ENCODE measurements around the gene NFAM1.
A peak's percentile ranks its signal among the peaks of the same experiment; 100 is the strongest.

NFAM1 gene

DNA sequence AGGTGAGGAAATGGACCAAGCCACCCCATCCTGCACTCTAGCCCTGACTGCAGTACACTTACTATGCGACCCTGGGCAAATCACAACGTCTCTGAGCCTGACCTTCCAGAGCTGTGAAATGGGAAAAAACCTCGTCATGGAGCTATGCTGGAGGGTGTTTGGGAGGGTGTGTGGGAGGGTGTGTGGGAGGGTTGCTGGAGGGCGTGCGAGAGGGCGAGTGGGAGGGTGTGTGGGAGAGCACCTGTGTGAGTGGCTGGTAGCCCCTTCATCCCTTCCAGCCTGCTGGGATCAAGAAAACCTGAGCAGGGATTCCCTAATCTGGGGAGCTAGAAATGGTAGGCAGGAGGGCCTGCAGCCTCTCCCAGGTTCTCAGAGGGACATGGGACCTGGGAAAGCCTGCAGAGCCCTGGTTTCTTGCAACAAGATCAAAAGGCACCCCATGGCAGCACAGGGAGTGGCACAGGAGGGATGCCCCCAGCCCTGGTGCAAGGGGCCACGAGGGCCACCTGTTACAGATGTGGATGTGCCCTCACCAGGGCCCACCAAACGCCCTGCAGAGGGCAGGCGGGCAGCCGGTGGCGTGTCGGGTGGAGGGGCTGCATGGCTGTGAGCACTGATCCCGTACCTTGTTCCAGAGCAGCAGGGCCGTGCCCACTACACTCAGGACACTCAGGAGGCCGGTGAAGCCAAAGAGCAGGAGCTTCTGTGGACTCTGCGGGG is 23.2 kb downstream of the NFAM1 start:
- Histone ChIP-seq H3K27ac (ENCODE audit: extremely low read depth, low read depth, low read length) (no peak overlapping the region), H3K36me3 (ENCODE audit: control insufficient read depth in 2 of 2, insufficient read depth in 1 of 2, low read length in 2 of 2) (no peaks in the 10 kb centered on the region), H3K9me3 (ENCODE audit: control insufficient read depth, insufficient read depth, low read depth, low read length) (no peaks in the 10 kb centered on the region), H3K4me1 (ENCODE audit: control insufficient read depth, insufficient read depth, low read length) (no peaks in the 10 kb centered on the region), H3K4me3 (ENCODE audit: low read depth, low read length) (no peak overlapping the region)
- ChIA-PET CTCF (interaction anchor here (0.7 to 1.2 kb wide), 2 partner anchors 9 to 35 kb away, joined by 3 to 8 read pairs; no protein-coding TSS in a partner anchor), POLR2A (no interaction called here)
- TF ChIP-seq, protein P1, sequence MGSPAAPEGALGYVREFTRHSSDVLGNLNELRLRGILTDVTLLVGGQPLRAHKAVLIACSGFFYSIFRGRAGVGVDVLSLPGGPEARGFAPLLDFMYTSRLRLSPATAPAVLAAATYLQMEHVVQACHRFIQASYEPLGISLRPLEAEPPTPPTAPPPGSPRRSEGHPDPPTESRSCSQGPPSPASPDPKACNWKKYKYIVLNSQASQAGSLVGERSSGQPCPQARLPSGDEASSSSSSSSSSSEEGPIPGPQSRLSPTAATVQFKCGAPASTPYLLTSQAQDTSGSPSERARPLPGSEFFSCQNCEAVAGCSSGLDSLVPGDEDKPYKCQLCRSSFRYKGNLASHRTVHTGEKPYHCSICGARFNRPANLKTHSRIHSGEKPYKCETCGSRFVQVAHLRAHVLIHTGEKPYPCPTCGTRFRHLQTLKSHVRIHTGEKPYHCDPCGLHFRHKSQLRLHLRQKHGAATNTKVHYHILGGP (tag by site-specific recombination; IDR thresholded peaks at IDR 0.05): no peak
- no peak for TF ChIP-seq ZNF404 (tag by site-specific recombination; IDR thresholded peaks at IDR 0.05)
- TF ChIP-seq SCRT2 (tag by site-specific recombination; IDR thresholded peaks at IDR 0.05): peak; percentile 66
- TF ChIP-seq ZNF184 (tag by site-specific recombination; IDR thresholded peaks at IDR 0.05): no peak
- peak; percentile 97 for TF ChIP-seq ZFHX2 (tag by site-specific recombination; conservative IDR thresholded peaks at IDR 0.05)
- TF ChIP-seq EGR2 (tag by site-specific recombination; IDR thresholded peaks at IDR 0.05; ENCODE audit: low read depth): peak; percentile 99

DNA sequence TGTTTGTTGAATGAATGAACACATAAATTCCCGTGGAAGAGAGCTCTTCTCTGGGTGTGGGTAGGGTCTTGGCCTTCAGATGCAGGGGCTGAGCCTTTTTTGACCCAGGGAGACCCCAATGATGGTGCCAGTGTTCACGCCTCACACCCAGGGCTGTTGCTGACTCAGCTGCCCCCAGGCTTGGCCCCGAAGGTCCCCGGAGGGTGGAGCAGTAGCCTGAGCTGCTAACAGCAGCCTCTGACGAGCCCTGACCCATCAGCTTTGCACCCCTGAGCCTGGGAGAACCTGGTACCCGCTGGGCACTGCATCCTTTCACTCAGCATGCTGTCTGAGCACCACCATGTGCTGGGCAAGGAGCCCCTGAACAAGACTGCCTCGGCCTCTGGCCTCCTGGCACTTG is 23.9 kb downstream of the NFAM1 start:
- no peak overlapping the region for H3K4me3 ChIP-seq (ENCODE audit: low read depth, low read length)
- no peaks in the 10 kb centered on the region for H3K36me3 ChIP-seq (ENCODE audit: control insufficient read depth in 2 of 2, insufficient read depth in 1 of 2, low read length in 2 of 2)
- H3K27ac ChIP-seq (ENCODE audit: extremely low read depth, low read depth, low read length): no peak overlapping the region
- CTCF ChIA-PET: interaction anchor here (1.2 kb wide), 1 partner anchor 36 kb away, joined by 8 read pairs; no protein-coding TSS in a partner anchor
- POLR2A ChIA-PET: no interaction called here
- no peaks in the 10 kb centered on the region for H3K9me3 ChIP-seq (ENCODE audit: control insufficient read depth, insufficient read depth, low read depth, low read length)
- no peaks in the 10 kb centered on the region for H3K4me1 ChIP-seq (ENCODE audit: control insufficient read depth, insufficient read depth, low read length)
- TF ChIP-seq ZSCAN16 (tag by site-specific recombination; IDR thresholded peaks at IDR 0.05) (no peak), ZNF530 (tag by site-specific recombination; IDR thresholded peaks at IDR 0.05; ENCODE audit: low read depth) (no peak), ZBTB17 (tag by site-specific recombination; IDR thresholded peaks at IDR 0.05) (no peak)
- TF ChIP-seq, protein P2, sequence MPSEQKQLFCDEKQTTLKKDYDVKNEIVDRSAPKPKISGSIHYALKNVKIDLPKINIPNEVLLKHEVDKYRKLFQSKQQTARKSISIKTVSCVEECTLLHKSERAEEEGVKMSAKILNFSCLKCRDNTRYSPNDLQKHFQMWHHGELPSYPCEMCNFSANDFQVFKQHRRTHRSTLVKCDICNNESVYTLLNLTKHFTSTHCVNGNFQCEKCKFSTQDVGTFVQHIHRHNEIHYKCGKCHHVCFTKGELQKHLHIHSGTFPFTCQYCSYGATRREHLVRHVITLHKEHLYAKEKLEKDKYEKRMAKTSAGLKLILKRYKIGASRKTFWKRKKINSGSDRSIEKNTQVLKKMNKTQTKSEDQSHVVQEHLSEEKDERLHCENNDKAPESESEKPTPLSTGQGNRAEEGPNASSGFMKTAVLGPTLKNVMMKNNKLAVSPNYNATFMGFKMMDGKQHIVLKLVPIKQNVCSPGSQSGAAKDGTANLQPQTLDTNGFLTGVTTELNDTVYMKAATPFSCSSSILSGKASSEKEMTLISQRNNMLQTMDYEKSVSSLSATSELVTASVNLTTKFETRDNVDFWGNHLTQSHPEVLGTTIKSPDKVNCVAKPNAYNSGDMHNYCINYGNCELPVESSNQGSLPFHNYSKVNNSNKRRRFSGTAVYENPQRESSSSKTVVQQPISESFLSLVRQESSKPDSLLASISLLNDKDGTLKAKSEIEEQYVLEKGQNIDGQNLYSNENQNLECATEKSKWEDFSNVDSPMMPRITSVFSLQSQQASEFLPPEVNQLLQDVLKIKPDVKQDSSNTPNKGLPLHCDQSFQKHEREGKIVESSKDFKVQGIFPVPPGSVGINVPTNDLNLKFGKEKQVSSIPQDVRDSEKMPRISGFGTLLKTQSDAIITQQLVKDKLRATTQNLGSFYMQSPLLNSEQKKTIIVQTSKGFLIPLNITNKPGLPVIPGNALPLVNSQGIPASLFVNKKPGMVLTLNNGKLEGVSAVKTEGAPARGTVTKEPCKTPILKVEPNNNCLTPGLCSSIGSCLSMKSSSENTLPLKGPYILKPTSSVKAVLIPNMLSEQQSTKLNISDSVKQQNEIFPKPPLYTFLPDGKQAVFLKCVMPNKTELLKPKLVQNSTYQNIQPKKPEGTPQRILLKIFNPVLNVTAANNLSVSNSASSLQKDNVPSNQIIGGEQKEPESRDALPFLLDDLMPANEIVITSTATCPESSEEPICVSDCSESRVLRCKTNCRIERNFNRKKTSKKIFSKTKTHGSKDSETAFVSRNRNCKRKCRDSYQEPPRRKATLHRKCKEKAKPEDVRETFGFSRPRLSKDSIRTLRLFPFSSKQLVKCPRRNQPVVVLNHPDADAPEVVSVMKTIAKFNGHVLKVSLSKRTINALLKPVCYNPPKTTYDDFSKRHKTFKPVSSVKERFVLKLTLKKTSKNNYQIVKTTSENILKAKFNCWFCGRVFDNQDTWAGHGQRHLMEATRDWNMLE (tag by site-specific recombination; conservative IDR thresholded peaks at IDR 0.05; ENCODE audit: low read depth): no peak

DNA sequence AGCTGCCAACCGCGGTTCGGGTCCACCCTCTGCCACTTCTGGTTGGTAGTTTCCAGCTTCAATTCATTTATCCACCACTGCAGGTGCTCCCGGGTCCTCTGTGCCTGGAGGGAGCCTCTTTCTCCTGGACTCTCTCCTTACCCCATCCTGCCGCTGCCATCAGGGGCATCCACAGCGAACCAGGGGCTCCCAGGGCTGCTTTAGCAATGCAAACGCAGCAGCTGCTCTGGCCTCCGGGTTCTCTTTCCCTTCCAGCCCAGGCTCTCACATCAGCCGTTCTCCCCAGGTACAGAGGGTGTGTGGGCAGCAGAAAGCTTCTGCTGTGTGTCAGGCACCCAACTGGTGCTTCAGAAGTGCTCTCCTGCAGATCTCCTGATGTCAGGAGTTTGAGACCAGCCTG is 27.9 kb downstream of the NFAM1 start:
- ChIA-PET CTCF (interaction anchor here (0.6 kb wide), 1 partner anchor 466 kb away, joined by 3 read pairs; no protein-coding TSS in a partner anchor), POLR2A (interaction anchor here (0.7 kb wide), 1 partner anchor 97 kb away, joined by 5 read pairs; no protein-coding TSS in a partner anchor)
- Histone ChIP-seq H3K4me1 (ENCODE audit: control insufficient read depth, insufficient read depth, low read length) (0 out of 2 replicates have a peak, but pooled peaks cover 3% of the 10 kb centered on the region), H3K4me3 (ENCODE audit: low read depth, low read length) (no peak overlapping the region), H3K27ac (ENCODE audit: extremely low read depth, low read depth, low read length) (no peak overlapping the region), H3K9me3 (ENCODE audit: control insufficient read depth, insufficient read depth, low read depth, low read length) (no peaks in the 10 kb centered on the region), H3K36me3 (ENCODE audit: control insufficient read depth in 2 of 2, insufficient read depth in 1 of 2, low read length in 2 of 2) (no peaks in the 10 kb centered on the region)
- TF ChIP-seq ZIC2 (tag by site-specific recombination; IDR thresholded peaks at IDR 0.05) (peak; percentile 18; the same call in 1 of the 2 replicates), ZNF146 (tag by site-specific recombination; IDR thresholded peaks at IDR 0.05) (no peak)

Measured in HEK293 (cell line).